HEK293T (cell line): ENCODE data around the gene MORN3.

Experiments used
- BHLHE40 ChIP-seq: fragments of 450-650 bp; IDR thresholded peaks from 2 replicates; pipeline ENCODE4 v1.6.1; 2016; ENCODE audit warnings: mild to moderate bottlenecking, moderate library complexity, borderline replicate concordance
- CTBP1 ChIP-seq: fragments of 450-650 bp; IDR thresholded peaks from 2 replicates; pipeline ENCODE4 v1.6.1; 2016; ENCODE audit warnings: borderline replicate concordance
- ELF4 ChIP-seq: fragments of 450-650 bp; IDR thresholded peaks from 2 replicates; pipeline ENCODE4 v1.6.1; 2017; ENCODE audit warnings: antibody characterized with exemption
- FOXA1 ChIP-seq: fragments of 450-650 bp; IDR thresholded peaks from 2 replicates; pipeline ENCODE4 v1.6.1; 2016; ENCODE audit warnings: mild to moderate bottlenecking
- FOXM1 ChIP-seq: fragments of 450-650 bp; IDR thresholded peaks from 2 replicates; pipeline ENCODE4 v1.6.1; 2017; ENCODE audit warnings: mild to moderate bottlenecking, borderline replicate concordance
- NFRKB ChIP-seq: fragments of 450-650 bp; IDR thresholded peaks from 2 replicates; pipeline ENCODE4 v1.6.1; 2016; ENCODE audit warnings: mild to moderate bottlenecking, moderate library complexity
- SP1 ChIP-seq: fragments of 450-650 bp; IDR thresholded peaks from 2 replicates; pipeline ENCODE4 v1.6.1; 2017
- SUZ12 ChIP-seq: fragments of 450-650 bp; IDR thresholded peaks from 2 replicates; pipeline ENCODE4 v1.6.1; 2016; ENCODE audit warnings: mild to moderate bottlenecking
- TARDBP ChIP-seq: fragments of 450-650 bp; IDR thresholded peaks from 2 replicates; pipeline ENCODE4 v1.6.1; 2016
- ZNF384 ChIP-seq: fragments of 450-650 bp; IDR thresholded peaks from 2 replicates; pipeline ENCODE4 v1.6.1; 2016

GRCh38 chr12:121656122-121656521 lies 13.3 kb downstream of the MORN3 start:
- TF ChIP-seq SP1 (no peak), BHLHE40 (no peak), FOXA1 (no peak), SUZ12 (no peak), NFRKB (no peak), TARDBP (no peak), CTBP1 (no peak), ZNF384 (no peak), FOXM1 (no peak), ELF4 (no peak)
